Measurements from ENCODE around the gene WEE1.

The WEE1 gene

GRCh38 chr11:9570313-9571025 is 3.0 kb upstream of the WEE1 start:
- Histone ChIP-seq H3K36me3 (ENCODE audit: control insufficient read depth in 4 of 4, insufficient read depth in 4 of 4, low read length in 3 of 4) (peaks cover 0 to 3% (median 0%) of the 10 kb centered on the region in 4 experiments), H3K27ac (ENCODE audit: insufficient read depth in 1 of 2, low read depth in 1 of 2, low read length in 2 of 2, poor library complexity in 1 of 2, severe bottlenecking in 2 of 2) (no peak overlapping the region), H3K9me3 (ENCODE audit: control extremely low read depth in 1 of 5, control insufficient read depth in 4 of 5, insufficient read depth in 2 of 5, low read depth in 1 of 5, low read length in 4 of 5) (no peaks in the 10 kb centered on the region), H3K27me3 (replicated peaks in 2 of 5; ENCODE audit: control insufficient read depth in 4 of 5, insufficient read depth in 5 of 5, low read length in 4 of 5) (no peaks in the 10 kb centered on the region), H3K4me1 (ENCODE audit: control extremely low read depth in 1 of 4, control insufficient read depth in 4 of 4, insufficient read depth in 4 of 4, low read length in 3 of 4) (peaks cover 0 to 34% (median 21%) of the 10 kb centered on the region in 4 experiments), H3K4me3 (ENCODE audit: control insufficient read depth in 1 of 7, extremely low read depth in 1 of 7, insufficient read depth in 4 of 7, low read depth in 2 of 7, low read length in 6 of 7) (no peak overlapping the region)
- DNase-seq = no peak
- POLR2A ChIA-PET = no interaction called here
- 91% methylated on average over 4 of the region's 9 CpGs for WGBS (ENCODE audit: insufficient coverage)
- CTCF ChIA-PET = interaction anchor here (1.9 kb wide), 1 partner anchor 13 kb away, joined by 6 read pairs; no protein-coding TSS in a partner anchor

GRCh38 chr11:9571071-9571762 is 2.3 kb upstream of the WEE1 start:
- Histone ChIP-seq H3K36me3 (ENCODE audit: control insufficient read depth in 4 of 4, insufficient read depth in 4 of 4, low read length in 3 of 4) (peaks cover 0 to 10% (median 0%) of the 10 kb centered on the region in 4 experiments), H3K4me3 (ENCODE audit: control insufficient read depth in 1 of 7, extremely low read depth in 1 of 7, insufficient read depth in 4 of 7, low read depth in 2 of 7, low read length in 6 of 7) (no peak overlapping the region), H3K27me3 (replicated peaks in 2 of 5; ENCODE audit: control insufficient read depth in 4 of 5, insufficient read depth in 5 of 5, low read length in 4 of 5) (no peaks in the 10 kb centered on the region), H3K4me1 (ENCODE audit: control extremely low read depth in 1 of 4, control insufficient read depth in 4 of 4, insufficient read depth in 4 of 4, low read length in 3 of 4) (peaks cover 7 to 39% (median 25%) of the 10 kb centered on the region in 4 experiments), H3K27ac (ENCODE audit: insufficient read depth in 1 of 2, low read depth in 1 of 2, low read length in 2 of 2, poor library complexity in 1 of 2, severe bottlenecking in 2 of 2) (no peak overlapping the region), H3K9me3 (ENCODE audit: control extremely low read depth in 1 of 5, control insufficient read depth in 4 of 5, insufficient read depth in 2 of 5, low read depth in 1 of 5, low read length in 4 of 5) (no peaks in the 10 kb centered on the region)
- ChIA-PET CTCF (interaction anchor here (1.0 to 3.1 kb wide), 7 partner anchors 8 to 177 kb away, joined by 3 to 12 read pairs (median 6); no protein-coding TSS in a partner anchor), POLR2A (no interaction called here)
- WGBS (ENCODE audit: insufficient coverage) = 98% methylated on average over 6 of the region's 8 CpGs
- no peak for DNase-seq

- peaks cover 0 to 15% (median 0%) of the 10 kb centered on the region in 4 experiments for H3K36me3 ChIP-seq (ENCODE audit: control insufficient read depth in 4 of 4, insufficient read depth in 4 of 4, low read length in 3 of 4)
- H3K27me3 ChIP-seq (replicated peaks in 2 of 5; ENCODE audit: control insufficient read depth in 4 of 5, insufficient read depth in 5 of 5, low read length in 4 of 5) = no peaks in the 10 kb centered on the region
- 97% methylated on average over 5 of the region's 6 CpGs for WGBS (ENCODE audit: insufficient coverage)
- no peak overlapping the region for H3K4me3 ChIP-seq (ENCODE audit: control insufficient read depth in 1 of 7, extremely low read depth in 1 of 7, insufficient read depth in 4 of 7, low read depth in 2 of 7, low read length in 6 of 7)
- no peaks in the 10 kb centered on the region for H3K9me3 ChIP-seq (ENCODE audit: control extremely low read depth in 1 of 5, control insufficient read depth in 4 of 5, insufficient read depth in 2 of 5, low read depth in 1 of 5, low read length in 4 of 5)
- H3K27ac ChIP-seq (ENCODE audit: insufficient read depth in 1 of 2, low read depth in 1 of 2, low read length in 2 of 2, poor library complexity in 1 of 2, severe bottlenecking in 2 of 2) = peak overlapping the region in 1 of 2 experiments; percentile 90
- DNase-seq = no peak
- peaks cover 8 to 41% (median 27%) of the 10 kb centered on the region in 4 experiments for H3K4me1 ChIP-seq (ENCODE audit: control extremely low read depth in 1 of 4, control insufficient read depth in 4 of 4, insufficient read depth in 4 of 4, low read length in 3 of 4)
- CTCF ChIA-PET = interaction anchor here (1.0 to 3.1 kb wide), 7 partner anchors 9 to 176 kb away, joined by 3 to 12 read pairs (median 6); no protein-coding TSS in a partner anchor
- POLR2A ChIA-PET = no interaction called here
Measured at GRCh38 chr11:9571763-9572115, 1.7 kb upstream of the WEE1 start.

- H3K27me3 ChIP-seq (replicated peaks in 2 of 5; ENCODE audit: control insufficient read depth in 4 of 5, insufficient read depth in 5 of 5, low read length in 4 of 5) = no peaks in the 10 kb centered on the region
- peaks cover 3 to 35% (median 11%) of the 10 kb centered on the region in 4 experiments for H3K36me3 ChIP-seq (ENCODE audit: control insufficient read depth in 4 of 4, insufficient read depth in 4 of 4, low read length in 3 of 4)
- peak overlapping the region; percentile 81 to 95 (median 89) for H3K4me3 ChIP-seq (ENCODE audit: control insufficient read depth in 1 of 7, extremely low read depth in 1 of 7, insufficient read depth in 4 of 7, low read depth in 2 of 7, low read length in 6 of 7)
- peak overlapping the region; percentile 78 to 83 for H3K27ac ChIP-seq (ENCODE audit: insufficient read depth in 1 of 2, low read depth in 1 of 2, low read length in 2 of 2, poor library complexity in 1 of 2, severe bottlenecking in 2 of 2)
- ChIA-PET POLR2A (interaction anchor here (0.7 to 1.2 kb wide), 7 partner anchors 14 to 113 kb away, joined by 3 to 5 read pairs (median 3); partner anchors contain the start of gene ZNF143), CTCF (interaction anchor here (0.7 to 3.1 kb wide), 11 partner anchors 9 to 174 kb away, joined by 3 to 10 read pairs (median 4); no protein-coding TSS in a partner anchor)
- WGBS (ENCODE audit: insufficient coverage) = 0% methylated on average over 96 of the region's 122 CpGs
- DNase-seq = no peak
- no peaks in the 10 kb centered on the region for H3K9me3 ChIP-seq (ENCODE audit: control extremely low read depth in 1 of 5, control insufficient read depth in 4 of 5, insufficient read depth in 2 of 5, low read depth in 1 of 5, low read length in 4 of 5)
- peaks cover 9 to 41% (median 26%) of the 10 kb centered on the region in 4 experiments for H3K4me1 ChIP-seq (ENCODE audit: control extremely low read depth in 1 of 4, control insufficient read depth in 4 of 4, insufficient read depth in 4 of 4, low read length in 3 of 4)
Measured at GRCh38 chr11:9573775-9574621, 528 bp downstream of the WEE1 start.

GRCh38 chr11:9574622-9575259 is 1.3 kb downstream of the WEE1 start:
- WGBS (ENCODE audit: insufficient coverage) = under 1% methylated on average over 38 of the region's 43 CpGs
- Histone ChIP-seq H3K9me3 (ENCODE audit: control extremely low read depth in 1 of 5, control insufficient read depth in 4 of 5, insufficient read depth in 2 of 5, low read depth in 1 of 5, low read length in 4 of 5) (no peaks in the 10 kb centered on the region), H3K4me3 (ENCODE audit: control insufficient read depth in 1 of 7, extremely low read depth in 1 of 7, insufficient read depth in 4 of 7, low read depth in 2 of 7, low read length in 6 of 7) (peak overlapping the region; percentile 81 to 95 (median 89)), H3K27me3 (replicated peaks in 2 of 5; ENCODE audit: control insufficient read depth in 4 of 5, insufficient read depth in 5 of 5, low read length in 4 of 5) (no peaks in the 10 kb centered on the region), H3K27ac (ENCODE audit: insufficient read depth in 1 of 2, low read depth in 1 of 2, low read length in 2 of 2, poor library complexity in 1 of 2, severe bottlenecking in 2 of 2) (peak overlapping the region; percentile 78 to 83), H3K36me3 (ENCODE audit: control insufficient read depth in 4 of 4, insufficient read depth in 4 of 4, low read length in 3 of 4) (peaks cover 3 to 42% (median 15%) of the 10 kb centered on the region in 4 experiments), H3K4me1 (ENCODE audit: control extremely low read depth in 1 of 4, control insufficient read depth in 4 of 4, insufficient read depth in 4 of 4, low read length in 3 of 4) (peaks cover 6 to 35% (median 22%) of the 10 kb centered on the region in 4 experiments)
- CTCF ChIA-PET = interaction anchor here (0.6 to 4.0 kb wide), 9 partner anchors 9 to 159 kb away, joined by 3 to 33 read pairs (median 3); no protein-coding TSS in a partner anchor
- POLR2A ChIA-PET = interaction anchor here (1.2 kb wide), 1 partner anchor 114 kb away, joined by 5 read pairs; the partner anchor contains the start of gene ZNF143
- DNase-seq = peak in 2 of 3 donors; percentile 21 to 36
